ENCODE data around the gene IL1RAPL2.

Gene IL1RAPL2

GRCh38 chrX:105458846-105459245 lies 892.8 kb downstream of the IL1RAPL2 start:
- Histone ChIP-seq H3K27me3 (replicated peaks; ENCODE audit: control insufficient read depth, insufficient read depth, low read length) (no peaks in the 10 kb centered on the region), H3K4me3 (replicated peaks; ENCODE audit: low read depth, low read length) (no peak overlapping the region), H3K36me3 (ENCODE audit: control insufficient read depth, insufficient read depth, low read length) (no peaks in the 10 kb centered on the region)
- DNase-seq (ENCODE audit: extremely low read depth, insufficient read length) = no peak
- no peak for TF ChIP-seq CTCF (IDR thresholded peaks at IDR 0.05; ENCODE audit: insufficient read depth, low read length, poor library complexity, severe bottlenecking)

GRCh38 chrX:105460376-105460775 lies 894.4 kb downstream of the IL1RAPL2 start:
- Histone ChIP-seq H3K27me3 (replicated peaks; ENCODE audit: control insufficient read depth, insufficient read depth, low read length) (no peaks in the 10 kb centered on the region), H3K4me3 (replicated peaks; ENCODE audit: low read depth, low read length) (no peak overlapping the region), H3K36me3 (ENCODE audit: control insufficient read depth, insufficient read depth, low read length) (no peaks in the 10 kb centered on the region)
- no peak for TF ChIP-seq CTCF (IDR thresholded peaks at IDR 0.05; ENCODE audit: insufficient read depth, low read length, poor library complexity, severe bottlenecking)
- DNase-seq (ENCODE audit: extremely low read depth, insufficient read length) = no peak

GRCh38 chrX:105461016-105461415 lies 895.0 kb downstream of the IL1RAPL2 start:
- Histone ChIP-seq H3K4me3 (replicated peaks; ENCODE audit: low read depth, low read length) (no peak overlapping the region), H3K27me3 (replicated peaks; ENCODE audit: control insufficient read depth, insufficient read depth, low read length) (no peaks in the 10 kb centered on the region), H3K36me3 (ENCODE audit: control insufficient read depth, insufficient read depth, low read length) (no peaks in the 10 kb centered on the region)
- no peak for DNase-seq (ENCODE audit: extremely low read depth, insufficient read length)
- TF ChIP-seq CTCF (IDR thresholded peaks at IDR 0.05; ENCODE audit: insufficient read depth, low read length, poor library complexity, severe bottlenecking) = no peak

GRCh38 chrX:105462186-105462585 lies 896.2 kb downstream of the IL1RAPL2 start:
- no peak for TF ChIP-seq CTCF (IDR thresholded peaks at IDR 0.05; ENCODE audit: insufficient read depth, low read length, poor library complexity, severe bottlenecking)
- no peak overlapping the region for H3K4me3 ChIP-seq (replicated peaks; ENCODE audit: low read depth, low read length)
- DNase-seq (ENCODE audit: extremely low read depth, insufficient read length) = no peak
- H3K27me3 ChIP-seq (replicated peaks; ENCODE audit: control insufficient read depth, insufficient read depth, low read length) = no peaks in the 10 kb centered on the region
- H3K36me3 ChIP-seq (ENCODE audit: control insufficient read depth, insufficient read depth, low read length) = no peaks in the 10 kb centered on the region

GRCh38 chrX:105463473-105463872 lies 897.5 kb downstream of the IL1RAPL2 start:
- no peak for TF ChIP-seq CTCF (IDR thresholded peaks at IDR 0.05; ENCODE audit: insufficient read depth, low read length, poor library complexity, severe bottlenecking)
- Histone ChIP-seq H3K4me3 (replicated peaks; ENCODE audit: low read depth, low read length) (no peak overlapping the region), H3K27me3 (replicated peaks; ENCODE audit: control insufficient read depth, insufficient read depth, low read length) (no peaks in the 10 kb centered on the region), H3K36me3 (ENCODE audit: control insufficient read depth, insufficient read depth, low read length) (no peaks in the 10 kb centered on the region)
- DNase-seq (ENCODE audit: extremely low read depth, insufficient read length) = no peak

GRCh38 chrX:105464618-105465017 lies 898.6 kb downstream of the IL1RAPL2 start:
- no peaks in the 10 kb centered on the region for H3K36me3 ChIP-seq (ENCODE audit: control insufficient read depth, insufficient read depth, low read length)
- no peak for TF ChIP-seq CTCF (IDR thresholded peaks at IDR 0.05; ENCODE audit: insufficient read depth, low read length, poor library complexity, severe bottlenecking)
- no peaks in the 10 kb centered on the region for H3K27me3 ChIP-seq (replicated peaks; ENCODE audit: control insufficient read depth, insufficient read depth, low read length)
- H3K4me3 ChIP-seq (replicated peaks; ENCODE audit: low read depth, low read length) = no peak overlapping the region
- DNase-seq (ENCODE audit: extremely low read depth, insufficient read length) = no peak

Measured in GM06990 (cell line).